NB4 (cell line): Measurements from ENCODE around the gene KLC4.

Experiments
- MYC ChIP-seq: IDR thresholded peaks from 2 replicates; pipeline ENCODE4 v1.6.1; 2011; ENCODE audit warnings: low read depth, low read length
- POLR2A ChIP-seq: IDR thresholded peaks from 2 replicates; pipeline ENCODE4 v1.6.1; 2011; ENCODE audit warnings: mild to moderate bottlenecking; ENCODE audit not compliant: insufficient read length; ENCODE audit errors: extremely low read depth
- TF ChIP-seq, protein P1 (sequence below): IDR thresholded peaks from one replicate; pipeline ENCODE4 v1.5.1; 2012; ENCODE audit warnings: low read depth, low read length
- TF ChIP-seq, protein P2 (sequence below): IDR thresholded peaks from 2 replicates; pipeline ENCODE4 v1.6.1; 2011; ENCODE audit warnings: low read depth, low read length

DNA sequence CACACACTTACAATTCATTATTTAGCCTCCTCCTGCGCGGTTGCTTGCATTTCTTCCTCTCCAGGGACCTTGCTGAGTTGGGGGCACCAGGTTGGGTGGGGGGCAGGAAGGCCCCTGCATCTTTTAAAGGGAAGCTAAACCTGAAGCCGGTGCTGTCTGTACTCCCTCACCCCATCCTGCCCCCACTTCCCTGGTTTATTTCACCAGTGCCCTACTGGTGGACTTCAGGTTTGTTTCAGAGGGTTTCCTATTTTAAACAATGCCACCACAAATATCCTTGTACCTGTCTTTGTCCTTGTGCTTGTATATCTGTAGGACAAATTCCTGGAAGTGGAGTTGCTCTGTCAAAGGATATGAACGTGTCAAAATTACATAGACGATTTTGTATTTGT, 37.7 kb downstream of the KLC4 start:
- TF ChIP-seq, protein P1, sequence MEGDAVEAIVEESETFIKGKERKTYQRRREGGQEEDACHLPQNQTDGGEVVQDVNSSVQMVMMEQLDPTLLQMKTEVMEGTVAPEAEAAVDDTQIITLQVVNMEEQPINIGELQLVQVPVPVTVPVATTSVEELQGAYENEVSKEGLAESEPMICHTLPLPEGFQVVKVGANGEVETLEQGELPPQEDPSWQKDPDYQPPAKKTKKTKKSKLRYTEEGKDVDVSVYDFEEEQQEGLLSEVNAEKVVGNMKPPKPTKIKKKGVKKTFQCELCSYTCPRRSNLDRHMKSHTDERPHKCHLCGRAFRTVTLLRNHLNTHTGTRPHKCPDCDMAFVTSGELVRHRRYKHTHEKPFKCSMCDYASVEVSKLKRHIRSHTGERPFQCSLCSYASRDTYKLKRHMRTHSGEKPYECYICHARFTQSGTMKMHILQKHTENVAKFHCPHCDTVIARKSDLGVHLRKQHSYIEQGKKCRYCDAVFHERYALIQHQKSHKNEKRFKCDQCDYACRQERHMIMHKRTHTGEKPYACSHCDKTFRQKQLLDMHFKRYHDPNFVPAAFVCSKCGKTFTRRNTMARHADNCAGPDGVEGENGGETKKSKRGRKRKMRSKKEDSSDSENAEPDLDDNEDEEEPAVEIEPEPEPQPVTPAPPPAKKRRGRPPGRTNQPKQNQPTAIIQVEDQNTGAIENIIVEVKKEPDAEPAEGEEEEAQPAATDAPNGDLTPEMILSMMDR: no peak
- TF ChIP-seq, protein P2, sequence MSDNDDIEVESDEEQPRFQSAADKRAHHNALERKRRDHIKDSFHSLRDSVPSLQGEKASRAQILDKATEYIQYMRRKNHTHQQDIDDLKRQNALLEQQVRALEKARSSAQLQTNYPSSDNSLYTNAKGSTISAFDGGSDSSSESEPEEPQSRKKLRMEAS: no peak
- TF ChIP-seq POLR2A (no peak), MYC (no peak)
